MG63 (cell line): ENCODE data around the gene CHRDL1. TPM values are rescaled to one million over a fixed set of nuclear protein-coding genes. Genes with fewer than 3 reads are reported as not detected.
A peak's percentile ranks its signal among the peaks of the same experiment; 100 is the strongest.

Experiments used
- DNase-seq: peaks from one replicate; pipeline ENCODE4 v3.0.0-alpha.2; 2020
- H3K27me3 ChIP-seq: fragments of 250-450 bp; sonication (Bioruptor Pico); 2 replicates; pipeline ENCODE4 v1.5.1; 2020; ENCODE audit warnings: mild to moderate bottlenecking, moderate library complexity
- H3K36me3 ChIP-seq: fragments of 250-450 bp; sonication (Bioruptor Pico); 2 replicates; pipeline ENCODE4 v1.5.1; 2020; ENCODE audit warnings: mild to moderate bottlenecking, moderate library complexity
- H3K4me3 ChIP-seq: fragments of 250-450 bp; sonication (Bioruptor Pico); 2 replicates; pipeline ENCODE4 v1.5.1; 2020; ENCODE audit warnings: mild to moderate bottlenecking, moderate library complexity
- H3K9me3 ChIP-seq: fragments of 250-450 bp; sonication (Bioruptor Pico); 2 replicates; pipeline ENCODE4 v1.5.1; 2020; ENCODE audit warnings: mild to moderate bottlenecking, moderate library complexity
- total RNA-seq: library from RNA; depleted of rRNA; stranded (reverse); fragments of >200 nt; shearing (Covaris generic); gene quantifications from 2 replicates; pipeline ENCODE4 v1.2.3, GENCODE V29; 2014; ENCODE audit warnings: low replicate concordance

Gene CHRDL1
- total RNA-seq, 1 experiment from 2014 or later, result 79.1 TPM

DNA sequence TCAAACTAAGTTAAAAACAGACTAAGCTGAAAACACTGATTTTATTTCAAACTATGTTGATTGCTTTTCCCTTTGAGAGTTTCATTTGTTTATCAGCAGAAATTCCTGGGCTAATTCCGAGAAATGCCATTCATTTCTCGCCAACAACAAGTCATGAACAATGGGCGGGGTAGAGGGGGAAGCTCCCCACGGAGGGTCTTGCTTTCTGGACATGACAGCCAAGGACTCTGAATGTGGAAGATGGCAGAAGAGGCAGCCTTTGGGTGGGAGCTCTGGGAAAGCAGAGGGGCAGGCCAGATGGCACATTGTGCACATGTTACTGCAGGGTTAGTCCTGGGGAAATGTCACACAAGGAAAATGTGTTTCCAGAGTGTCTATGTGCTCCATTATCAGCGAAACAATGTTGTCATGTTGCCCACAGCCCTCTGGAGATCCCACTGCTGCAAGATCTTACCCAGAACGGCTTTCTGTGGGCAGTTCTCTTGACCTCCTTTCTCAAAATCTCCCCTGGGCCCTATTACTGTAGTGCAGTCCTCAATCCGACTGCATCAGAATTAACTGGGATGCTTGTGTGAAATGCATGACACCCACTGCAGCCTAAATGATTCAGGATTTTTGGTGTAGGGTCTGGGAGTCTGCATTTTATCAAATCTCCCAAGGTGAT lies 45.0 kb downstream of the CHRDL1 start:
- H3K4me3 ChIP-seq, result no peak overlapping the region
- DNase-seq, result no peak
- no peaks in the 10 kb centered on the region for H3K9me3 ChIP-seq
- H3K36me3 ChIP-seq, result peaks cover 4% of the 10 kb centered on the region
- no peaks in the 10 kb centered on the region for H3K27me3 ChIP-seq

DNA sequence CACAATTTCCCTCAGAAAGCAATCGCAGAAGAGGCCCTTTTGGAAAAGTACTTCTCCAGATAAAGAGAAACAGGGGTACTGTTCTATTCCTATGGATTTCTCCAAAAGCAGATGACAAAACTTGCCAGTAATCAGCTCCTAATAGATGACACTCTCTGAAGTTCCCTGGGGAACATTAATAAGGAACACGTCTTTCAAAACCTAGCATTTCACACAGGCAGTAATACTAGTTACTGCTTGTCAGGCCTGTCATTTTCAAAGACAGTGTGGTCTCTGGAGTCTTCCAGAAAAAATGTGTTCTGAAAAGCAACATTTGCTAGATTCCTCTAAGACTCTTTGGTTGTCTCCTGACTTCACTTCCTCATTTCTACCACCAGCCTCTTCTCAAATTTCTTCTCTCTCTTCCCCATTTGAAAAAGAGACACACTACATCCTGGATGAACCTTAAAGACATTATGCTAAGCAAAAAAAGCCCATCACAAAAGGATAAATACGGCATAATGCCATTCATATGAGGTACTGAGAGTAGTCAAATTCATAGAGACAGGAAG lies 47.3 kb downstream of the CHRDL1 start:
- no peaks in the 10 kb centered on the region for H3K27me3 ChIP-seq
- H3K36me3 ChIP-seq, result peaks cover 4% of the 10 kb centered on the region
- H3K4me3 ChIP-seq, result no peak overlapping the region
- H3K9me3 ChIP-seq, result no peaks in the 10 kb centered on the region
- no peak for DNase-seq

DNA sequence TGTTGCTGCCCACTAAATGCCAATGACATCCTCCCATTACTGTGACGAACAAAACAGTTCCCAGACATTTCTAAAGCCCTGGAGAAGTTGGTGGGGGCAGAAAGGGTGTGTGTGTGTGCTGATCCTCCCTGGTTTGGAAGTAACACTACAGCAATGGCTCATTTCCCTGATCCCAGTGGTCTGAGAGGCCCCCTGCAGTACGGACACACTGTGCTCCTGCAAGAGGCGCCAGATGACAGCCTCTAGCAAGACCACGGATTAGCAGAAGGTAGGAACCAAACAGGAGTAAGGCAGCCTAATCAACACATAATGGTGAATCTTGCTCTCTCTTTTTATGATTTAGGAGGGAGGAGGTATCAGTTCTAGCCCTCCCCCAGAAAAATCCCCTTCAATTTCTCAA lies 49.6 kb downstream of the CHRDL1 start:
- no peak for DNase-seq
- H3K27me3 ChIP-seq, result no peaks in the 10 kb centered on the region
- no peaks in the 10 kb centered on the region for H3K9me3 ChIP-seq
- H3K4me3 ChIP-seq, result no peak overlapping the region
- no peaks in the 10 kb centered on the region; the same call in 1 of the 2 replicates for H3K36me3 ChIP-seq

DNA sequence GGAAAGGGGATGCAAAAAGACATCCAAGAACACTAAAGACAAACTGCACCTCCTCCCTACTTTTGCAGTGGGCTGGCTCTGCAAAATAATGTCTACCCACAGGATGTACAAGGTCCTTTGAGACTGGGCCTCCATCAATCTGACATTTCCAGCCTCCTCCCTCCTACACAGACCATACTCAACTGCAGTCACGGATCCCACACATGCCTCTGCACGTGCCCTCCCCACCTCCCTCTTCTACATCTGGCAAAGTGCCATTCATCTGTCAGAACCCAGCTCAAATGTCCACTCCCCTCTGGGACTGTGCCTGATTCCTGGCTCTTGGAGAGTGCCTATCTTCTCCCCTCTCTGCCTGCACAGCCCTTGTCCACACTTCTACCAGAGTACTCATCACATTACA lies 50.3 kb downstream of the CHRDL1 start:
- H3K9me3 ChIP-seq, result no peaks in the 10 kb centered on the region
- no peak for DNase-seq

DNA sequence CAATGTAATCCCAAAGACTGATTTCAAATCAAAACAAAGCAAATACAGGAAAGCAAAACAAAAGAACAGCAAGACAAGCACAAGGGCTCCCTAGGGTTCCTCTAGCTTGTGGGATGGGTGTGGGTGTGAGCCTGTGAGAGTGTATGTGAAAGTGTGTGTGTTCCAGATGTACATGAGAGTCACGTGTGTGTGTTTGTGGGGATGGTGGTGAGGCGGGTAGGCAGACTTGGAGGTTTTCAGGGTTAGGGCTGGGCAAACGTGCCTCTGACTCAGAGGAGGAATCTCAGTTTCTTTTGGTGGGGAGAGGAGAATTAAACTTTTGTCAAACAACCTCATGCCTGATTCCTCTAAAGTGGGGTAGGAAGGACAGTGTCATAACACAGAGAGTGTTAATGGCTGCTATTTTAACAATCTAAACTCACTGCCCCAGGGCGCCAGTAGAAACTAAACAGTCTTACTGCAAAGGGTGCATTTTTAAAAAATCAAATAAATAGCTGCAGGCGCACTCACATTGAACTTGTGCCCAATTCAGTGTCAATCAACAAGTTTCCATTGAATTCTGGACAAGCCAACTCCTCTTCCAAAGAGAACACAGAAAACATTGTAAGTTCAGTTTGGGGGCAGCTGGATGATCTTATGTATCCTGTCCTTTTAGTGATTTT lies 51.8 kb downstream of the CHRDL1 start:
- Histone ChIP-seq H3K27me3 (no peaks in the 10 kb centered on the region), H3K4me3 (no peak overlapping the region), H3K36me3 (peaks cover 4% of the 10 kb centered on the region; the same call in 1 of the 2 replicates), H3K9me3 (no peaks in the 10 kb centered on the region)
- peak; percentile 57 for DNase-seq

More for the DNA sequence above, 50.3 kb downstream of the CHRDL1 start:
- Histone ChIP-seq H3K4me3 (no peak overlapping the region), H3K27me3 (no peaks in the 10 kb centered on the region), H3K36me3 (no peaks in the 10 kb centered on the region; the same call in 1 of the 2 replicates)

DNA sequence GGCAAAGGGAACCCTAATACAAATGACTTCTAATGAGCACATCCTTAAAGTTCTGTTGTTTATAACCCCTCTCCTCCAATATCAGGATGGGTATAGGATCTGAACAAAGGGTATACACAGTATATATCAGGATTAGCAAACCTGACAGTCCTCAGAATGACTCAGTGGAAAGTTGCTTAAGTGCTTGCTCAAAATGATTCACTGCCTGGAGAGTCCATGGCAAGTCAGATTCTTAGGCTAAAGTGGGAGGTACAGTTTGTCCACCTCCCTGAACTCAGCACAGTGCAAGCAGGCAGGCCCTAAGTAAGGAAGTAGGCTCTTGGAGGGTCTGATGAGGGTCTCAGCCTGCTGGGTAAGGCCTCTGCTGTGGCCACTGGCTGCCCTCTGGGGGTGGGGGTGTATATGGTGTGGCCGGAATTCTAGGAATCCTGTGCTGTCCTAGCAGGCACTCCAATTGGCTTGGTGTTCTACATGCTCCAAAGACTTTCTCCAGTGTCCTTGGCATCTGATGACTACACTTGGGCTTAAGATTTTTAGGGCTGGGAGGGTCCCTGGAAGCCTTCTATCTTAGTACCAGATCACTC lies 54.3 kb downstream of the CHRDL1 start:
- DNase-seq, result peak; percentile 46
- peaks cover 4% of the 10 kb centered on the region; the same call in 1 of the 2 replicates for H3K36me3 ChIP-seq
- no peak overlapping the region for H3K4me3 ChIP-seq
- H3K27me3 ChIP-seq, result no peaks in the 10 kb centered on the region
- H3K9me3 ChIP-seq, result no peaks in the 10 kb centered on the region

DNA sequence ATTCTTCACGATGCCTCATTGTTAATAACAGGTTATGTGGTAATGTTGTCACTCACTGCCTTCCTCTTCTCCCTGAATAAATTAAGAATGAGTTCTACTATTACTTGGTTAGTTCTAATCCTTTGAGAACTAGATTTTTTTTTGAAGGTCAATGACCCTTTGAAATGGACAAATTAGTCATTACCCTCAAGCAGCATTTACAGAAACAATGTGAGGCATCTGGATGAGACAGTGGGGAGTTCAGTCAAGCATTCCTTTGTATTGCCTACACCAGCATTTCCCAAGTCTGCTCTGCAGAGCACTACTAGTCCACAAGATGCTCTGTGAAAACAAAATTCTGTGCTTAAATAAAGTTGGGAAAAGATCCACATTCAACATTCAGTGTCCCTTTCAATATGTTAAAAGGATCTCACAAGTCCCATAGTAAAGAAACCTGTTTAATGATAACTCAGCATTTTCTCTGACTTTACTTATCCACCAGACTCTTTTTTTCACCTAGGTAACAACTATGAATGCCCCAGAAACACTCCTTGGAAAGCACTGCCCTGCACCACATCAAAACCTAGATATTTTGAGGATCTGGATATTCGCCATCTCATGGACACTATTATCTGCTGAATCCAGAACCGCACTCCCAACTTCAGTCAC lies 60.6 kb downstream of the CHRDL1 start:
- Histone ChIP-seq H3K36me3 (peaks cover 2% of the 10 kb centered on the region), H3K4me3 (no peak overlapping the region), H3K9me3 (no peaks in the 10 kb centered on the region), H3K27me3 (no peaks in the 10 kb centered on the region)
- peak; percentile 19 for DNase-seq

DNA sequence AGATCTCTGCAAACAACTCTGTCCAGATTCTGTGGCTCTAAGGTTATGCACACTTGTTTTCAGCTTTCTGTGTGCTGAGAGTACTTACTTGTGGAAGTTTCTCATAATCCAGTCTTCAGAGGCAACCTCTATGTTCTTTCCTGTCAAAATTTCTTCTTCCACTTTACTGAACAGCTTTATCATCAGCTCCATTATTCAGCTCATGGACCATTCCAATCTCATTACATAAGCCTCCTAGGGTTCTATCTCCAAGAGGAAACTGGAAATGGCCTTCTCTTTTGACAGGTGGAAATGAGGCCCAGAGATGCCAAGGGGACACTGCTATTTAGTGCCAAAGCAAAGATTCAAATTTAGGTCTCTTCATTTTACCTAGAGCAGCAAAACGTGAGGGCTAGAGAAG lies 61.3 kb downstream of the CHRDL1 start:
- DNase-seq, result no peak
- Histone ChIP-seq H3K9me3 (no peaks in the 10 kb centered on the region), H3K4me3 (no peak overlapping the region), H3K27me3 (no peaks in the 10 kb centered on the region), H3K36me3 (no peaks in the 10 kb centered on the region; the same call in 1 of the 2 replicates)

DNA sequence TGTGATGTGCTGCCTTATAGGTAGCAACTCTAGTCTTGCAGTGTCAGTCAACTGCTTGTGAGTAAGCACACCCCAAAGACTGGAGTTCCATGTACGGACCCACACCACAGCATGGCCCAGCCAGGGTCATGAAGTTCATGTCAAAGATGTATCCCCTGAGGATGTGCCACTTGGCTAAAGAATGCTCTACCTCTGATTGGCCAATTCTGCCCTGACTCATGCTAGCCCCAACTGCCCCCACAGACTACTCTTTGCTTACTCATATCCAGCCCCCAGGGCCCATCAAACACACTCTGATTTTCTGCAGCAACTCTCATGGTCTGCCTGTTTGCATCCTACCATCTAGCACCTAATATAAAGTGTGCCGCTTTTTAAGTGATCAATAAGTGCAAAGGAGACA lies 62.5 kb downstream of the CHRDL1 start:
- no peaks in the 10 kb centered on the region for H3K27me3 ChIP-seq
- DNase-seq, result no peak
- H3K4me3 ChIP-seq, result no peak overlapping the region
- no peaks in the 10 kb centered on the region; the same call in 1 of the 2 replicates for H3K36me3 ChIP-seq
- no peaks in the 10 kb centered on the region for H3K9me3 ChIP-seq

DNA sequence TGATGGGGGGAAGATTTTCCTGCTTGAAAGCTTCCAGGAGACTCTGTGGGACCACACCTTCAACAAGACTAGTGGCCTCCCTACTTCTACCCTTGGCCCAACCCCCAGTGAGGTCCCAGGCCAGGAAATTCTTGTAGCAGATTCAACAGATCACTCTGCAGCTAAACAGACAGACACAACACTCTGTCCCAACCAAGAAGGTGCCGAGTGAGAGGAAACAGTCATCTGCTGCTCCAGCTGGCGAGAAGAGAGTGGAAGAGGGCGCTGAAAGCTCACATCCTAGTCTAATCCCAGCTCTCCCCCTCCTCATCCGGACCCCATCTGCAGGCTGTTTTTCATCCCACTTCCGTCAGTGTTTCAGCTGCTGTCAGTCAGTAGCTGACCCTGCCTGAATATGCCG lies 63.4 kb downstream of the CHRDL1 start:
- no peaks in the 10 kb centered on the region for H3K9me3 ChIP-seq

DNA sequence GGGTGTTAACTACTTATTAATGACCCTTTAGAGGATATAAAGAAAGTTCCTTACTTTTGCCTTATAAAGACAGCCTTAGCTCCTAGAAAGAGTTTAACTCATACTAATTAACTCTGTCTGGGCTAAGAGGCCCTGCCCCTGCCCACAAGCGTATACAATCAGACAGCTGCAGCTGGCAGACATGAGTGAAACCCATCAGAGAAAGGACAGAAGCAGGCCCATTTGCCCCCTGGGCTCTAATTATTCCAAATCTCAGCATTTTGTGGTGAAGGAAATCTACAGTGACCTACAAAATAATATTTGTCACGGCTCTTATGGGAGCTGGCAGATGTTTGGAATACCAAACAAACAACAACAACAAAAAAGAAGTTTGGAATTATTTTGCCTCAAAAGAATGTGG lies 71.8 kb downstream of the CHRDL1 start:
- no peak for DNase-seq
- H3K9me3 ChIP-seq, result no peaks in the 10 kb centered on the region
- no peaks in the 10 kb centered on the region for H3K36me3 ChIP-seq
- no peak overlapping the region for H3K4me3 ChIP-seq
- no peaks in the 10 kb centered on the region for H3K27me3 ChIP-seq

More for the DNA sequence above, 63.4 kb downstream of the CHRDL1 start:
- no peaks in the 10 kb centered on the region for H3K27me3 ChIP-seq
- no peaks in the 10 kb centered on the region; the same call in 1 of the 2 replicates for H3K36me3 ChIP-seq
- H3K4me3 ChIP-seq, result no peak overlapping the region
- DNase-seq, result no peak

DNA sequence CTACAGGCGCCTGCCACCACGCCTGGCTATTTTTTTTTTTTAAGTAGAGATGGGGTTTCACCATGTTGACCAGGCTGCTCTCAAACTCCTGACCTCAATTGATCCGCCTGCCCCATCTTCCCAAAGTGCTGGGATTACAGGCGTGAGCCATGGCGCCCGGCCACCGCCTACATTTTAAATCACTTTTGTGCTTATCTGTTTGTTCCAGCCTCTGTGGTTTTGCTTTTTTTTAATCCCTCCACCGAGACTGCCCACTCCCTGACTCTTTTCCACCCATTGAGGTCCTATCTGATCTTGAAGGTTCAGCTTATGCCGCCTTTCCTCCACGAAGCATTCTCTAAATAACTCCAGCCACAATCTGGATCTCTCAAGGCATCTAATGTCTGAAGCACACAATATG lies 73.5 kb downstream of the CHRDL1 start:
- Histone ChIP-seq H3K4me3 (no peak overlapping the region), H3K27me3 (no peaks in the 10 kb centered on the region), H3K36me3 (0 out of 2 replicates have a peak, but pooled peaks cover 3% of the 10 kb centered on the region), H3K9me3 (no peaks in the 10 kb centered on the region)
- no peak for DNase-seq

DNA sequence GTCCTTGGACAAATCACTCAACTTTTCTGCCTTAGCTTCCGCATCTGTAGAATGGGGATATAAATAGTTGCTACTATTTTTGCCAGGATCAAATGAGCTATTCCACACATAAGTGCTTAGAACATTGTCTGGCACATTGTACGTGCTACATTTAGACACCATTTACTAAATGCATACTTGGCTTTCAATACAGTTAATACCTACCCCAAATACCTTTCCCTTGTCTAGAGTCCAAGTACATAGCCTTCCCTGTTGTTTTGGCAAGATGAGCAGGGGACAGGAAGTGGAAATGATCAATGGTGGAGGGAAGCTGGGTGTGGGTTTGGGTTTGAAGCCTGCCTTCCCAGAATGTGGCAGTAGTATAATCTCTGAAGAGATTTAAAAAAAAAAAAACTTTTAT lies 82.0 kb downstream of the CHRDL1 start:
- H3K9me3 ChIP-seq, result no peaks in the 10 kb centered on the region
- peaks cover 7% of the 10 kb centered on the region; the same call in 1 of the 2 replicates for H3K36me3 ChIP-seq
- DNase-seq, result no peak
- no peaks in the 10 kb centered on the region for H3K27me3 ChIP-seq
- H3K4me3 ChIP-seq, result no peak overlapping the region

DNA sequence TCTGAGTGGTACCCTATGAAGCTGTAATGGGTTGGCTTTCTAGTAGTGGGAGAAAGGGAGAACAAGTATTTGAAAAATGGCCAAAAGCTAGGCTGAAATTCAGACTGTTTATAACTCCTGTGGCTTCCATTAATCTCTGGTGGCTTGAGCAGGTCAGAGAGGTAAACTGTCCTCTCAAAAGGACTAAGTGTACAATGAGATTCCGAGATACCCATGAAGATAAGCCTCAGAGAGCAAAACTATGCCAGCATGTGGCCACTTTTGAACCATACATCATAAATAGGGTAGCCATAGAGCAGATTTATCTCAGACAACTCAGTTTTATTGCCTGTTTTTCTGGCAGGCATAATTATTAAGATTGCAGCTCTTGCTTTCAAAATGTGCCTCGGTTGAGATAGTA lies 89.2 kb downstream of the CHRDL1 start:
- H3K4me3 ChIP-seq, result no peak overlapping the region
- H3K9me3 ChIP-seq, result no peaks in the 10 kb centered on the region
- no peak for DNase-seq
- no peaks in the 10 kb centered on the region; the same call in none of the 2 replicates for H3K36me3 ChIP-seq
- H3K27me3 ChIP-seq, result no peaks in the 10 kb centered on the region

DNA sequence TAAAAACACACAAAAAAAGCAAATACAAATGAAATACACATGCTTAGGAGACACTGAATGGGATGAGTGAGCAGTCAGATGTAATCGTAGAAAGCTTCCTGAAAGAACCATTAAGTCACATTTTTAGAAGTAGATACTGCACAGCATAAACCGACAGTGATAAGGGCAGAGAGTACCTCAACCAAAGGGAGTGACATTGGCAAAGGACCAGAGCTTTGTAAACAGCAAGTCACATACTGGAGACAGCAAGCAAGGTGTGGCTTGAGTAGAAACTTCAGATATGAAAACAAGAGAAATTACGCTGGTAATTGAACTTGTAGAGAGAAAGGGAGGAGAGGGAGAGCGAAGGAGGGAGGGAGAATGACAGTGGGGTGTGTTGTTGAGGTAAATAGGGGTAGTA lies 92.0 kb downstream of the CHRDL1 start:
- DNase-seq, result no peak
- Histone ChIP-seq H3K9me3 (no peaks in the 10 kb centered on the region), H3K36me3 (peaks cover 2% of the 10 kb centered on the region), H3K4me3 (no peak overlapping the region), H3K27me3 (no peaks in the 10 kb centered on the region)

DNA sequence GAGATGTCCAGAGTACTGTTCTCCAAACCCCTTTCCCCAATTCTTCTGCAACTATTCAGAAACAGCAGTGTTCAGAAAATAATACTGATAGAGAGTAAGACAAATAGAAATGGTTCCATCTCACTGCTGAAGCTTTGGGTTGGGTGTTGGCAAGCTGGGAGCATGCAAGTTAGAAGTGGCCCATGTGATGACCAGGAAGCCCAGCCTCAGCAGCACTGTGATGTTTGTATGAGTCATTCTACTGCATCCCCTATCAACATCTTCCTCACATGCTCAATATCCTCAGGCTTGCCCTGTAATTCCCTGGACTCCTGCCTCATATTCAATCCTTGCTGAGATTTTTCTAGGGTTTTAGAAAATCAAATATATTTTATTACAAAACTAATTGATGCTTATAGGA lies 96.5 kb downstream of the CHRDL1 start:
- Histone ChIP-seq H3K36me3 (peaks cover 2% of the 10 kb centered on the region; the same call in 1 of the 2 replicates), H3K27me3 (no peaks in the 10 kb centered on the region), H3K9me3 (no peaks in the 10 kb centered on the region), H3K4me3 (no peak overlapping the region)
- peak; percentile 0 for DNase-seq

DNA sequence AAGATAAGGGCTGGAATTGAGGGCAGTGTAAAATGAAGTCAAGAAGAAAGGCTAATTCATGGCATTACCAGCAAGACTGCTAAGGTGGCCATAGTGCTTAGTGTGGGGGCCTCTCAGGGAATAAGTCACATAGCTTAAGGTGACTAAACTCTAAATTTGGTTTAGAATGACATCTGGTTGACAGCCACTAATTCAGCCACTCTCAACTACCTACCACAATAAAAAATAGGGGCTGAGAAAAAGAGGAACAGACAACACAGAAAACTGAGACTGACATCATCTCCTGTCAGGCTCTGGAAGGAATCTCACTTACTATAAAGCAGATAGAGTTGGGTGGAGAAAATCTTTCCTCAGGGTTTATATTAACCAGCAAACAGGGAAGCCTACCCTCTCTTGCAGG lies 96.9 kb downstream of the CHRDL1 start:
- Histone ChIP-seq H3K36me3 (peaks cover 2% of the 10 kb centered on the region; the same call in 1 of the 2 replicates), H3K27me3 (no peaks in the 10 kb centered on the region), H3K9me3 (no peaks in the 10 kb centered on the region), H3K4me3 (no peak overlapping the region)
- no peak for DNase-seq
